22Rv1 (cell line): Measurements from ENCODE around the gene CFAP54.

ENCODE experiments used
- H3K27ac ChIP-seq: fragments of 450-650 bp; 2 replicates; pipeline ENCODE4 v1.5.1; 2017
- ZFX ChIP-seq: fragments of 450-650 bp; IDR thresholded peaks from 2 replicates; pipeline ENCODE4 v1.6.1; 2017; ENCODE audit warnings: antibody characterized with exemption, borderline replicate concordance
- TF ChIP-seq, protein P1 (sequence below): fragments of 450-650 bp; IDR thresholded peaks from 2 replicates; pipeline ENCODE4 v1.5.1; 2017; ENCODE audit warnings: mild to moderate bottlenecking

Gene CFAP54

GRCh38 chr12:96752211-96752610, 262.8 kb downstream of the CFAP54 start:
- TF ChIP-seq, protein P1, sequence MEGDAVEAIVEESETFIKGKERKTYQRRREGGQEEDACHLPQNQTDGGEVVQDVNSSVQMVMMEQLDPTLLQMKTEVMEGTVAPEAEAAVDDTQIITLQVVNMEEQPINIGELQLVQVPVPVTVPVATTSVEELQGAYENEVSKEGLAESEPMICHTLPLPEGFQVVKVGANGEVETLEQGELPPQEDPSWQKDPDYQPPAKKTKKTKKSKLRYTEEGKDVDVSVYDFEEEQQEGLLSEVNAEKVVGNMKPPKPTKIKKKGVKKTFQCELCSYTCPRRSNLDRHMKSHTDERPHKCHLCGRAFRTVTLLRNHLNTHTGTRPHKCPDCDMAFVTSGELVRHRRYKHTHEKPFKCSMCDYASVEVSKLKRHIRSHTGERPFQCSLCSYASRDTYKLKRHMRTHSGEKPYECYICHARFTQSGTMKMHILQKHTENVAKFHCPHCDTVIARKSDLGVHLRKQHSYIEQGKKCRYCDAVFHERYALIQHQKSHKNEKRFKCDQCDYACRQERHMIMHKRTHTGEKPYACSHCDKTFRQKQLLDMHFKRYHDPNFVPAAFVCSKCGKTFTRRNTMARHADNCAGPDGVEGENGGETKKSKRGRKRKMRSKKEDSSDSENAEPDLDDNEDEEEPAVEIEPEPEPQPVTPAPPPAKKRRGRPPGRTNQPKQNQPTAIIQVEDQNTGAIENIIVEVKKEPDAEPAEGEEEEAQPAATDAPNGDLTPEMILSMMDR = no peak
- no peak for TF ChIP-seq ZFX
- no peak overlapping the region for H3K27ac ChIP-seq

GRCh38 chr12:96766232-96766631, 276.9 kb downstream of the CFAP54 start:
- no peak overlapping the region for H3K27ac ChIP-seq
- TF ChIP-seq ZFX = no peak
- TF ChIP-seq, protein P1 = no peak

GRCh38 chr12:96769400-96769799, 280.0 kb downstream of the CFAP54 start:
- TF ChIP-seq, protein P1 = no peak
- TF ChIP-seq ZFX = no peak

GRCh38 chr12:96770219-96771102, 281.1 kb downstream of the CFAP54 start:
- no peak for TF ChIP-seq ZFX
- TF ChIP-seq, protein P1 = no peak
- peak overlapping the region; percentile 27 for H3K27ac ChIP-seq

More at GRCh38 chr12:96769400-96769799, 280.0 kb downstream of the CFAP54 start:
- H3K27ac ChIP-seq = no peak overlapping the region

DNA sequence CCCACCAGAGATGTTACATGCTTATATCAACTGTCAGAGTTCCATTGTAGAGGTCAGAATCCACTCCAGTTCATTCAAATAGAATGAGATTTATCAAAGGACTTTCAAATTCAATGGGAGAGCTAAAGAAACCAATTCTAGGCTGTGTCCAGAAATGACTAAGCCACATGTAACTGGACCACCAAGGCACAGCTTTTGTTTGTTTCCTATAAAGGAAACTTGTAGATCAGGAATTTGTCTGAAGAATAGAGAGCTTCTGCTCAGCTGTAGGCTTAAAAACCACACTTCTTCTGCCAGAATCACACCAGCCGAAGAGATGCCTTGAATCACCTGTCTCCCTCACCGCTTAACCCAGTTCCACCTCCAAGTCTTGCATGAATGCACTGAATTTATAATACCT, 283.7 kb downstream of the CFAP54 start:
- no peak overlapping the region for H3K27ac ChIP-seq
- TF ChIP-seq ZFX = no peak
- TF ChIP-seq, protein P1 = no peak

DNA sequence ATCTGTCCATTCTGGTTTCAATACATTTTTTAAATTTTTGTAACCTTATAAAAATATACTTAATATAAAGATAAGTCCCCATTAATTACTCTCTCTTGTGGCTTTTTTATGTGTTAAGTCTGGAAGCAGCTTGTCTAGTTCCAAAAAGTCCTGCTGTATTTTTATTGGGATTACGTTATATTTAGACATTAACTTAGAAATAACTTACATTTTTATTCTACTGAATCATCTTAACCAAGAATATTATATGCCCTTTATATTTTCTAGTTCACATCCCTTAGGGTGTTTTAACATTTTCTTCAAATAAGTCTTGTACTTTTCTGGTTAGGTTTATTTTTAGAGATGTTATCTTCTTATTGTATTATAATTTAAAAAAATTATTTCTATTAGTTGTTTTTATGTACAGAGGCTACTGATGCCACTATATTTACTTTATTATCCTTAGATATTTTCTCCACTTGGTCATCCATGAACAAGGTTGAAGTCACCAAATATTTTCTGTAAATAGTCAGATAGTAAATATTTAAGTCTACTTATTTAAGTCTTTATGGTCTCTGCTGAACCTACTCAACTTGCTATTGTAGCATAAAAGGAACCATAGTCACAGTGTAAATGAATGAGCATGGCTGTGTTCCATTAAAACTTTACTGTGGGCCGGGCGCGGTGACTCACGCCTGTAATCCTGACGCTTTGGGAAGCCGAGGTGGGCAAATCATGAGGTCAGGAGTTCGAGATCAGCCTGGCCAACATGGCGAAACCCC, 285.3 kb downstream of the CFAP54 start:
- no peak overlapping the region for H3K27ac ChIP-seq
- TF ChIP-seq ZFX = no peak
- TF ChIP-seq, protein P1 = no peak

DNA sequence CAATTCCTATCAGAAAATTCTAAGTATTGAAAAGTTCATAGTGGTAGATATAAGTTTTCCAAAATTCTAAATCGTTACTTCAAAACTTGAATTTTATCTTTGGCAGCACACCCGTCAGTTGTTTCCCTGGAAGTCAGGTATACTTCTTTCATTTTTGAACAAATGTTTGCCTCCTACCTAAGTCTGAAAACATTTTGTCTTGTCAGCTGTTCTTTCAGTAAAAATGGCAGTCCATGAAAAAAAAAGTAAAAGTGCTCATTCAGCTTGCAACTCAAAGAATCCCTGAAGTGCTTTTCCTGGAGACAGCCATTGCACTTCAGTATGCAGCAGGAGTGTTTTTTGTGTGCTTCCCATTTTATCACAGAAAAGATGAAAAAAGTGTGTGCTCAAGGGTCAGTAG, 287.5 kb downstream of the CFAP54 start:
- TF ChIP-seq, protein P1 = no peak
- TF ChIP-seq ZFX = no peak
- H3K27ac ChIP-seq = no peak overlapping the region
